ENCODE data around the gene SOWAHB. TPM values are rescaled to one million over a fixed set of nuclear protein-coding genes. Genes with fewer than 3 reads are reported as not detected.

SOWAHB gene
- total and polyA plus RNA-seq, 2 donors (not counting 1 experiment from before 2014, with no cell fraction given), result not detected

- Histone ChIP-seq H4K20me1 (ENCODE audit: control insufficient read depth, insufficient read depth, low read length, poor library complexity, severe bottlenecking) (no peaks in the 10 kb centered on the region), H3K9me3 (ENCODE audit: control extremely low read depth in 1 of 3, control insufficient read depth in 2 of 3, insufficient read depth in 1 of 3, low read length in 2 of 3) (no peaks in the 10 kb centered on the region), H3K4me1 (ENCODE audit: control insufficient read depth in 2 of 2, insufficient read depth in 2 of 2, low read length in 2 of 2) (no peaks in the 10 kb centered on the region), H3K36me3 (replicated peaks in 1 of 2; ENCODE audit: control extremely low read depth in 1 of 2, control insufficient read depth in 1 of 2, extremely low read depth in 1 of 2, insufficient read depth in 2 of 2, low read length in 1 of 2) (no peaks in the 10 kb centered on the region), H3K79me2 (ENCODE audit: control insufficient read depth, insufficient read depth, low read length) (no peaks in the 10 kb centered on the region), H3K4me2 (replicated peaks; ENCODE audit: low read depth, low read length, poor library complexity, severe bottlenecking) (no peak overlapping the region), H3K4me3 (ENCODE audit: control extremely low read depth in 1 of 5, extremely low read depth in 1 of 5, insufficient read depth in 1 of 5, low read depth in 2 of 5, low read length in 4 of 5) (no peak overlapping the region), H3K9ac (ENCODE audit: low read length) (no peak overlapping the region), H3K27me3 (replicated peaks in 1 of 4; ENCODE audit: control extremely low read depth in 1 of 4, control insufficient read depth in 3 of 4, insufficient read depth in 4 of 4, low read length in 3 of 4) (no peaks in the 10 kb centered on the region), H3K27ac (ENCODE audit: low read length in 2 of 2) (no peak overlapping the region), H2AFZ (ENCODE audit: insufficient read depth, low read depth, low read length, poor library complexity, severe bottlenecking) (no peak overlapping the region)
- TF ChIP-seq CTCF (IDR thresholded peaks at IDR 0.05) (no peak), EZH2 (IDR thresholded peaks at IDR 0.05; ENCODE audit: borderline replicate concordance, insufficient read depth, low read depth, low read length, poor library complexity, severe bottlenecking) (no peak)
- CTCF ChIA-PET, result no interaction called here
- POLR2A ChIA-PET, result no interaction called here
- intact Hi-C loops (cut with micrococcal nuclease), result no loop called here
- Mint-ChIP-seq H3K4me3 (no peak overlapping the region), H3K27me3 (peaks cover 9% of the 10 kb centered on the region), H3K4me1 (no peaks in the 10 kb centered on the region), H3K27ac (no peak overlapping the region), H3K9me3 (ENCODE audit: insufficient read depth) (no peaks in the 10 kb centered on the region)
- DNase-seq, result no peak
- 99% methylated on average over 6 of the region's 6 CpGs for WGBS (ENCODE audit: insufficient coverage)
- no peak for ATAC-seq (ENCODE audit: low read depth)
These were observed 28.9 kb upstream of the SOWAHB start for GRCh38 chr4:76926841-76927240.

DNA sequence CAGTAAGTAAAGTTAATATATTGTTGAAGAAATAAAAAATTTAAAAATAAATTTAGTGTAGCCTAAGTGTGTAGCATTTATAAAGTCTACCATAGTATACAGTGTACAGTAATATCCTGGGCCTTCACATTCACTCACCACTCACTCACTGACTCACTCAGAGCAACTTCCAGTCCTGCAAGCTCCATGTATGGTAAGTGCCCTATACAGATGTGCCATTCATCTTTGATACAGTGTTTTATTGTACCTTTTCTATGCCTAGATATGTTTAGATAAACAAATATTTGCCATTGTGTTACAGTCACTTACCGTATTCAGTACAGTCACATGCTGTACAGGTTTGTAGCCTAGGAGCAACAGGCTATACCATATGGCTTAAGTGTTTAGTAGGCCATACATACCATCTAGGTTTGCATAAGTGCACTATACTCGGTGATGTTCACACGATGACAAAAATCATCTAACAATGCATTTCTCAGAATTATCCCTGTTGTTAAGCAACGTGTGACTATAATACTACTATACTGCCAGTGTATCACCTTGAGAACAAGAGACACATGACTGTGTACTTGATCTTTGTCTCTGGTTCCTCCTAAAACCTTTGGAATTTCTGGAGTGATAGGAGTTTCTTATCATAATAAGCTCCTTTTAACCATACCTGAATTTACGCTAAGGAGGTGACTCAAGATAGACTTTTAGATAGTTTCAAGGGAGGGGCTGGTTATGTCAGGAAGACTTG, 25.8 kb upstream of the SOWAHB start:
- H3K36me3 ChIP-seq (replicated peaks in 1 of 2; ENCODE audit: control extremely low read depth in 1 of 2, control insufficient read depth in 1 of 2, extremely low read depth in 1 of 2, insufficient read depth in 2 of 2, low read length in 1 of 2), result no peaks in the 10 kb centered on the region
- no peaks in the 10 kb centered on the region for H3K9me3 Mint-ChIP-seq (ENCODE audit: insufficient read depth)

More for the DNA sequence above, 25.8 kb upstream of the SOWAHB start:
- no peaks in the 10 kb centered on the region for H4K20me1 ChIP-seq (ENCODE audit: control insufficient read depth, insufficient read depth, low read length, poor library complexity, severe bottlenecking)
- no peak for DNase-seq
- no peaks in the 10 kb centered on the region for H3K27me3 ChIP-seq (replicated peaks in 1 of 4; ENCODE audit: control extremely low read depth in 1 of 4, control insufficient read depth in 3 of 4, insufficient read depth in 4 of 4, low read length in 3 of 4)
- POLR2A ChIA-PET, result no interaction called here
- CTCF ChIA-PET, result no interaction called here
- no peak overlapping the region for H3K27ac ChIP-seq (ENCODE audit: low read length in 2 of 2)
- H3K27me3 Mint-ChIP-seq, result peaks cover 11% of the 10 kb centered on the region
- H3K79me2 ChIP-seq (ENCODE audit: control insufficient read depth, insufficient read depth, low read length), result no peaks in the 10 kb centered on the region
- no peak overlapping the region for H3K4me3 Mint-ChIP-seq
- H3K27ac Mint-ChIP-seq, result no peak overlapping the region
- no peak overlapping the region for H2AFZ ChIP-seq (ENCODE audit: insufficient read depth, low read depth, low read length, poor library complexity, severe bottlenecking)
- H3K4me1 Mint-ChIP-seq, result no peaks in the 10 kb centered on the region
- H3K4me2 ChIP-seq (replicated peaks; ENCODE audit: low read depth, low read length, poor library complexity, severe bottlenecking), result no peak overlapping the region
- intact Hi-C loops (cut with micrococcal nuclease), result no loop called here
- H3K9me3 ChIP-seq (ENCODE audit: control extremely low read depth in 1 of 3, control insufficient read depth in 2 of 3, insufficient read depth in 1 of 3, low read length in 2 of 3), result no peaks in the 10 kb centered on the region
- TF ChIP-seq EZH2 (IDR thresholded peaks at IDR 0.05; ENCODE audit: borderline replicate concordance, insufficient read depth, low read depth, low read length, poor library complexity, severe bottlenecking) (no peak), CTCF (IDR thresholded peaks at IDR 0.05) (no peak)
- ATAC-seq (ENCODE audit: low read depth), result no peak
- no CpG with 5 or more reads among the region's 5 CpGs for WGBS (ENCODE audit: insufficient coverage)
- H3K4me1 ChIP-seq (ENCODE audit: control insufficient read depth in 2 of 2, insufficient read depth in 2 of 2, low read length in 2 of 2), result no peaks in the 10 kb centered on the region
- no peak overlapping the region for H3K9ac ChIP-seq (ENCODE audit: low read length)
- no peak overlapping the region for H3K4me3 ChIP-seq (ENCODE audit: control extremely low read depth in 1 of 5, extremely low read depth in 1 of 5, insufficient read depth in 1 of 5, low read depth in 2 of 5, low read length in 4 of 5)

Data from B cell (primary cell).